Right lobe of liver (tissue), 4 donors: ENCODE results near the gene ELAVL4.

Experiments used
- CTCF ChIP-seq, 4 donors: fragments of 200-600 bp in 3 of 4; fragments of 450-650 bp in 1 of 4; IDR thresholded peaks; one replicate each; pipeline versions ENCODE4 v1.5.1 to v1.8.0; 2016 to 2022; ENCODE audit warnings: antibody characterized with exemption in 4 of 4, mild to moderate bottlenecking in 2 of 4
- POLR2A ChIP-seq: fragments of 450-650 bp; IDR thresholded peaks from one replicate; pipeline ENCODE4 v1.6.1; 2017; ENCODE audit warnings: antibody characterized with exemption, mild to moderate bottlenecking
- donor health status: DM: no; HTN: no; CAD: no.
- donor health status: DM: no; HTN: no; CAD: no.
- donor health status: DM: no; HTN: yes; CAD: no.

GRCh38 chr1:50246869-50247268 lies 138.1 kb downstream of the ELAVL4 start:
- no peak for TF ChIP-seq CTCF (IDR thresholded peaks at IDR 0.05)
- no peak for TF ChIP-seq POLR2A
